K562 (cell line): ENCODE data around the gene SPAG4. TPM values are rescaled to one million over a fixed set of nuclear protein-coding genes. Genes with fewer than 3 reads are reported as not detected.

Experiments
- CEBPG ChIP-seq, 3 experiments: fragments of 200-800 bp in 1 of 3; sonication (Bioruptor generic) in 1 of 3; sonication (generic) in 1 of 3; formaldehyde crosslinking in 1 of 3; IDR thresholded peaks in 2 of 3; conservative IDR thresholded peaks in 1 of 3; 2 replicates each; pipeline versions ENCODE4 v1.6.1 to v1.8.0; 2016 to 2022; ENCODE audit warnings: missing compliant biosample characterization in 2 of 3, missing genetic modification characterization in 2 of 3, mild to moderate bottlenecking in 1 of 3, missing genetic modification reagents in 1 of 3
- COPS2 ChIP-seq: fragments of 450-650 bp; conservative IDR thresholded peaks from 2 replicates; pipeline ENCODE4 v1.6.1; 2016; ENCODE audit warnings: mild to moderate bottlenecking, moderate library complexity
- EZH2 ChIP-seq: IDR thresholded peaks from 2 replicates; pipeline ENCODE4 v1.6.1; 2012; ENCODE audit warnings: low read depth, mild to moderate bottlenecking, inconsistent platforms, low read length, borderline replicate concordance
- FIP1L1 ChIP-seq: fragments of 200-400 bp; formaldehyde crosslinking; IDR thresholded peaks from 2 replicates; pipeline ENCODE4 v1.6.1; 2018; ENCODE audit warnings: mild to moderate bottlenecking, low read depth, low read length; ENCODE audit not compliant: poor library complexity, severe bottlenecking
- FOXJ3 ChIP-seq: sonication (generic); formaldehyde crosslinking; IDR thresholded peaks from 2 replicates; pipeline ENCODE4 v1.4.0; 2020; ENCODE audit warnings: mild to moderate bottlenecking, missing genetic modification reagents
- GABPA ChIP-seq: fragments of 200-800 bp; sonication (Bioruptor generic); conservative IDR thresholded peaks from 2 replicates; pipeline ENCODE4 v1.6.1; 2016; ENCODE audit warnings: low read depth, missing genetic modification characterization, missing compliant biosample characterization
- HLTF ChIP-seq: fragments of 450-650 bp; IDR thresholded peaks from 2 replicates; pipeline ENCODE4 v1.6.1; 2016
- ILF3 ChIP-seq: fragments of 450-650 bp; IDR thresholded peaks from 2 replicates; pipeline ENCODE4 v1.6.1; 2018; ENCODE audit warnings: antibody characterized with exemption, mild to moderate bottlenecking, moderate library complexity, borderline replicate concordance
- IRF2 ChIP-seq: sonication (generic); formaldehyde crosslinking; IDR thresholded peaks from 2 replicates; pipeline ENCODE4 v1.8.1; 2022; ENCODE audit warnings: mild to moderate bottlenecking, missing genetic modification reagents
- JUND ChIP-seq, 2 experiments: IDR thresholded peaks; 2 replicates in 1 of 2; 3 replicates in 1 of 2; pipeline ENCODE4 v1.6.1; 2011; ENCODE audit warnings: borderline replicate concordance in 2 of 2, low read depth in 2 of 2, low read length in 2 of 2, improper control_type of control experiment in 1 of 2, missing biosample characterization in 1 of 2, missing genetic modification characterization in 1 of 2, missing genetic modification reagents in 1 of 2
- KAT7 ChIP-seq: sonication (generic); formaldehyde crosslinking; IDR thresholded peaks from 2 replicates; pipeline ENCODE4 v1.8.0; 2022; ENCODE audit warnings: missing genetic modification reagents, mild to moderate bottlenecking, borderline replicate concordance
- LCOR ChIP-seq: sonication (generic); formaldehyde crosslinking; IDR thresholded peaks from 2 replicates; pipeline ENCODE4 v1.8.0; 2022; ENCODE audit warnings: mild to moderate bottlenecking, missing genetic modification reagents
- MYC ChIP-seq, 2 experiments: fragments of 250-450 bp in 1 of 2; sonication (Bioruptor Pico) in 1 of 2; IDR thresholded peaks; 2 replicates each; pipeline versions ENCODE4 v1.5.1 to v1.6.1; 2012 to 2021; ENCODE audit warnings: low read depth in 2 of 2, borderline replicate concordance in 1 of 2, improper control_type of control experiment in 1 of 2, low read length in 1 of 2, mild to moderate bottlenecking in 1 of 2, moderate library complexity in 1 of 2
- PTRF ChIP-seq: fragments of 450-650 bp; IDR thresholded peaks from 2 replicates; pipeline ENCODE4 v1.6.1; 2016; ENCODE audit warnings: mild to moderate bottlenecking, missing genetic modification characterization, missing compliant biosample characterization
- SLC30A9 ChIP-seq: fragments of 250-450 bp; sonication (Bioruptor Pico); IDR thresholded peaks from 2 replicates; pipeline ENCODE4 v1.8.0; 2022; ENCODE audit warnings: mild to moderate bottlenecking, moderate library complexity
- SMAD1 ChIP-seq: fragments of 150-350 bp; IDR thresholded peaks from 2 replicates; pipeline ENCODE4 v1.6.1; 2014; ENCODE audit warnings: low read length, low read depth; ENCODE audit not compliant: partially characterized antibody
- SMARCA4 ChIP-seq: fragments of 450-650 bp; IDR thresholded peaks from 2 replicates; pipeline ENCODE4 v1.6.1; 2016
- SP1 ChIP-seq: sonication (generic); formaldehyde crosslinking; IDR thresholded peaks from 2 replicates; pipeline ENCODE4 v1.8.1; 2022; ENCODE audit warnings: mild to moderate bottlenecking, missing genetic modification reagents
- SP2 ChIP-seq: IDR thresholded peaks from 2 replicates; pipeline ENCODE4 v1.6.1; 2011; ENCODE audit warnings: mild to moderate bottlenecking, low read depth, low read length, moderate library complexity; ENCODE audit not compliant: poor library complexity, severe bottlenecking; ENCODE audit errors: extremely low read depth
- ZBTB17 ChIP-seq: fragments of 450-650 bp; formaldehyde crosslinking; IDR thresholded peaks from 2 replicates; pipeline ENCODE4 v1.4.0; 2020; ENCODE audit warnings: mild to moderate bottlenecking
- ZFP1 ChIP-seq: fragments of 450-650 bp; formaldehyde crosslinking; IDR thresholded peaks from 2 replicates; pipeline ENCODE4 v1.4.0; 2020; ENCODE audit warnings: mild to moderate bottlenecking, mixed read lengths
- ZNF384 ChIP-seq: IDR thresholded peaks from 2 replicates; pipeline ENCODE4 v1.6.1; 2012; ENCODE audit warnings: low read depth, low read length, improper control_type of control experiment
- ZNF444 ChIP-seq: fragments of 250-450 bp; sonication (Bioruptor Pico); IDR thresholded peaks from 2 replicates; pipeline ENCODE4 v1.4.0; 2020; ENCODE audit warnings: mild to moderate bottlenecking, moderate library complexity
- polyA plus RNA-seq, 8 experiments: library from polyadenylated mRNA; depleted of rRNA in 4 of 8; stranded (reverse) in 5 of 8; unstranded in 3 of 8; fragments of >200 nt; fragmentation: Nextera tagmentation in 2 of 8; fragmentation: Illumina TruSeq in 1 of 8; extraction: Ambion mirVana in 2 of 8; extraction: Trizol in 1 of 8; gene quantifications; 2 replicates each; pipeline versions ENCODE4 v1.2.1 to v1.2.3, GENCODE V29; 2011 to 2014; ENCODE audit warnings: inconsistent platforms in 1 of 8, missing spikeins in 1 of 8
- total RNA-seq, 7 experiments: library from RNA; depleted of rRNA in 6 of 7; stranded (reverse); fragments of >200 nt in 6 of 7; fragmentation: Illumina TruSeq in 2 of 7; extraction: Trizol in 2 of 7; gene quantifications; 2 replicates each; pipeline versions ENCODE4 v1.2.1 to v1.2.3, GENCODE V29; 2011 to 2021; ENCODE audit warnings: low replicate concordance in 1 of 7
- TF ChIP-seq, protein P1 (sequence below): fragments of 250-450 bp; sonication (Bioruptor Pico); IDR thresholded peaks from 2 replicates; pipeline ENCODE4 v1.6.1; 2021; ENCODE audit warnings: mild to moderate bottlenecking
- TF ChIP-seq, protein P2 (sequence below): fragments of 250-450 bp; sonication (Bioruptor Pico); IDR thresholded peaks from 2 replicates; pipeline ENCODE4 v1.5.0; 2021; ENCODE audit warnings: mild to moderate bottlenecking, moderate library complexity

Gene SPAG4
- total and polyA plus RNA-seq, 9 of the 15 experiments (the other 6 are each of a cell fraction or from before 2014, with no cell fraction given): 1.6 to 11.4 (median 4.6) TPM

GRCh38 chr20:35664466-35665206 lies 49.0 kb downstream of the SPAG4 start, which contains the start of the genes CPNE1 and RBM12 (continued):
- no peak for TF ChIP-seq COPS2
- TF ChIP-seq KAT7 (CRISPR knock-in tag): peak; percentile 75; the same call in 1 of the 2 replicates
- TF ChIP-seq FIP1L1: no peak
- TF ChIP-seq, protein P1, sequence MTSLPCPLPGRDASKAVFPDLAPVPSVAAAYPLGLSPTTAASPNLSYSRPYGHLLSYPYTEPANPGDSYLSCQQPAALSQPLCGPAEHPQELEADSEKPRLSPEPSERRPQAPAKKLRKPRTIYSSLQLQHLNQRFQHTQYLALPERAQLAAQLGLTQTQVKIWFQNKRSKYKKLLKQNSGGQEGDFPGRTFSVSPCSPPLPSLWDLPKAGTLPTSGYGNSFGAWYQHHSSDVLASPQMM (CRISPR knock-in tag): no peak
- TF ChIP-seq SLC30A9 (CRISPR knock-in tag): no peak
- TF ChIP-seq ILF3: no peak
- TF ChIP-seq, protein P2, sequence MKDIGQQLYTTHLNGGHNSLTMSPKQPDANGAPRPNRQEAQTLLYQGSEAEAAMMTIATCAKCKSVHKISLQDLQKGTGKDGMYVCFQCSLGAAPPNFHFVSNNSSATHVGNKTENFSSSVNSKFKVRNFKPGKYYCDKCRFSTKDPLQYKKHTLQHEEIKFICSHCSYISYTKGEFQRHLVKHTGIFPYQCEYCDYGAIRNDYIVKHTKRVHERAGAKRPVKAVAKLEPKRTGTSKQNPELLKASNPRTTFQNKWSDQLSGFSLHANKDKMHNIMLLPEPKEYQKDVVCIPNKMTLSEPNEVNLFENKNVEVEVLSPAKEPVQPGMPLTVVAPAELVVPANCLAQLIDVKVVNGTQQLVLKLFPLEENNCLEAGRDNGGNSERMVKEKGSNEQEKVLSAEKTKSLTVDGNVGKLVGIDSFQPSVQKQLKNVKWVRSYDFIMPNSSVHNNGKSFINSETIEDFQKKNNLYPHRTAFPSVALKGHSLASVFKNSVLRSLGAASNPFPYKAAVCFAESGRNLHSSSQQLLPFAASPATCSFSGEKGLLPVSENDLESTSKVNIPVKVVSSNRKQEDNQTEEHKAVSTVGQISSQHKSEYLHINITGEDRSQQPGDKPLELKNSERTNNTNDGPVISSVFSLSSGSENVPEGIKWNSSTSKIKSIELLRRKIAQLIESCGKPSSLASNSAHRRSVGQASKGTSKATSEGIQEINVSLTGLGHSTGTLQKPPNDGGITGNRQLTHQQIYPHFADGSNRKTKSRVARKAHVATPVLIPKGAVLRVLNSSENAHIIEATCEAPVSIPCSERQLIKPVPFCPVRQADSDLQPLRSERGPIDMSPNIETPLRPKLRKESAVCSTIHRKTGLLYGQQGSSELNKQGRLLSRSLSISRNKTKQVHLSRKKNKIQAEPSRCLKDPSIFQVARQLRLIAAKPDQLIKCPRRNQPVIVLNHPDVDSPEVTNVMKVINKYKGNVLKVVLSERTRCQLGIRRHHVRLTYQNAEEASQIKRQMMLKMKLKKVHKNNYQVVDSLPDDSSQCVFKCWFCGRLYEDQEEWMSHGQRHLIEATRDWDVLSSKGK (CRISPR knock-in tag): no peak
- no peak for TF ChIP-seq HLTF
- TF ChIP-seq LCOR (CRISPR knock-in tag): peak; percentile 79
- TF ChIP-seq PTRF (tag): no peak
- TF ChIP-seq SMARCA4: no peak
- no peak for TF ChIP-seq ZNF384
- TF ChIP-seq EZH2: no peak
- TF ChIP-seq FOXJ3 (CRISPR knock-in tag): no peak
- TF ChIP-seq SMAD1: peak; percentile 64
- no peak for TF ChIP-seq SP2
- TF ChIP-seq ZFP1: no peak
- no peak for TF ChIP-seq IRF2
- peak; percentile 60 for TF ChIP-seq JUND (IDR thresholded peaks at IDR 0.05; ENCODE audit: borderline replicate concordance, low read depth, low read length)
- TF ChIP-seq JUND (tag; IDR thresholded peaks at IDR 0.05; ENCODE audit: borderline replicate concordance, low read depth, low read length): peak; percentile 36; the same call in 1 of the 3 replicates
- TF ChIP-seq GABPA (tag): peak; percentile 75
- peak; percentile 81 for TF ChIP-seq SP1 (CRISPR knock-in tag)
- TF ChIP-seq ZNF444: no peak
- no peak; the same call in none of the 2 replicates for TF ChIP-seq ZBTB17 (CRISPR knock-in tag)
- TF ChIP-seq CEBPG (CRISPR knock-in tag; IDR thresholded peaks at IDR 0.05): no peak
- TF ChIP-seq CEBPG (tag; conservative IDR thresholded peaks at IDR 0.05 in 1 of 2, IDR thresholded peaks at IDR 0.05 in 1 of 2): no peak
- peak; percentile 95 for TF ChIP-seq MYC (IDR thresholded peaks at IDR 0.05; ENCODE audit: low read depth, low read length)
- TF ChIP-seq MYC (CRISPR knock-in tag; IDR thresholded peaks at IDR 0.05; ENCODE audit: borderline replicate concordance, low read depth): peak; percentile 88; the same call in 1 of the 2 replicates
